Hematopoietic multipotent progenitor cell treated with erythropoietin and hydrocortisone succinate and interleukin-3 and kit ligand, for 6 days (in vitro differentiated cells): ENCODE measurements around the gene TESK1.

Source experiments
- DNase-seq: peaks from one replicate; pipeline ENCODE4 v3.0.0-alpha.2; 2015

TESK1 gene, protein sequence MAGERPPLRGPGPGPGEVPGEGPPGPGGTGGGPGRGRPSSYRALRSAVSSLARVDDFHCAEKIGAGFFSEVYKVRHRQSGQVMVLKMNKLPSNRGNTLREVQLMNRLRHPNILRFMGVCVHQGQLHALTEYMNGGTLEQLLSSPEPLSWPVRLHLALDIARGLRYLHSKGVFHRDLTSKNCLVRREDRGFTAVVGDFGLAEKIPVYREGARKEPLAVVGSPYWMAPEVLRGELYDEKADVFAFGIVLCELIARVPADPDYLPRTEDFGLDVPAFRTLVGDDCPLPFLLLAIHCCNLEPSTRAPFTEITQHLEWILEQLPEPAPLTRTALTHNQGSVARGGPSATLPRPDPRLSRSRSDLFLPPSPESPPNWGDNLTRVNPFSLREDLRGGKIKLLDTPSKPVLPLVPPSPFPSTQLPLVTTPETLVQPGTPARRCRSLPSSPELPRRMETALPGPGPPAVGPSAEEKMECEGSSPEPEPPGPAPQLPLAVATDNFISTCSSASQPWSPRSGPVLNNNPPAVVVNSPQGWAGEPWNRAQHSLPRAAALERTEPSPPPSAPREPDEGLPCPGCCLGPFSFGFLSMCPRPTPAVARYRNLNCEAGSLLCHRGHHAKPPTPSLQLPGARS

GRCh38 chr9:35604578-35605350, at the start of gene TESK1:
Gene TESK1 (plus strand): TSS chr9:35605262. CDS start chr9:35605620, 358 bp downstream.
- DNase-seq, result peak; percentile 79

GRCh38 chr9:35555881-35556280, 49.2 kb upstream of the TESK1 start:
- no peak for DNase-seq

DNA sequence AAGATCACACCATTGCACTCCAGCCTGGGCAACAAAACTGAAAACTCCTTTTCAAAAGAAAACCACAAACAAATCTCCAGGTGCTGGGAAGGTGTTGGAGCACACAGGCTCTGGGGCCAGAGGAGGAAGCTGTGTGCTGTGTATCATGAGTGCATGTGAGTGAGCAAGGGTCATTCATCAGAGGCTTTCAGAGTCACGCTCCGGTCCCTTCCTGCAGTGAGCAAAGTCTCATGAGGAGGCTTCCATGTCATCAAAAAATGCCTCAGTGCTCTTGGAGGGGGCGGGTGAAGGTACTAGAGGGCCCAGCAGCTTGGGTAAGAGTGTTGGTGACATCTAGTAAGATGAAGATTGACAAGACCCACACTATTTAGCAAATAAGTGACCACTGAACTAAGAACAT, 48.3 kb upstream of the TESK1 start:
- DNase-seq, result no peak

DNA sequence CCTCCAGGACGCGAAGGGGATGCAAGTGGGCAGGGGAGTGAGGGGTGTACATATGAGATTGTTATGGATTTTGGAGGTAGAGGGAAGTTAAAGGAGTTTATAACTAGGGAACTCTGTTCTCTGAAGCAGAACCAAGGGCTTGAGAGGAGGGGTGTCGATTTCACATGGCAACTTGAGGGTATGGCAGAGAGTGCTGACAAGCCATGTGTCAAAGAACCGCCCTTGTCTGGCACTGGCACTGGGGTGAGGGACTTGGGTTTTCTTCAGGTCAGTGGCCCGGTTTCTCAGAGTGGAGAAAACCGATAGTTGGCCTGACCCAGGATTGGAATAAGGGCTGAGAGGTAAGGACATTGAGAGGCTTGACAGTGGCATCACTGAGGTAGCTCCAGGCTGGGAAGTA, 47.7 kb upstream of the TESK1 start:
- no peak for DNase-seq

DNA sequence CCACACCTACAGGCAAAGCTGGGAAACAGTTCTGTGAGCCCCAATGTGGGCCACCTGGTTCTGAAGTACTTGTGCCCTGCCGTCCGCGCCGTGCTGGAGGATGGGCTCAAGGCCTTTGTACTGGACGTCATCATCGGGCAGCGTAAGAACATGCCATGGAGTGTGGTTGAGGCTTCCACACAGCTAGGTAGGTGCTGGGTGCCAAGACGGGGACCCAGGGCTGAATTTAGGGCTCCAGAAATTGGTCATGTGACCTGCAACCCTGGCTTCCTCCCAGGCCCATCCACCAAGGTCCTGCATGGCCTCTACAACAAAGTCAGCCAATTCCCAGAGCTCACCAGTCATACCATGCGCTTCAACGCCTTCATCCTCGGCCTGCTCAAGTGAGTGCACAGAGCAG, 46.9 kb upstream of the TESK1 start:
- no peak for DNase-seq

- DNase-seq, result no peak
Observed at GRCh38 chr9:35559792-35560530, 45.1 kb upstream of the TESK1 start.

- no peak for DNase-seq
Observed at GRCh38 chr9:35560625-35561337, 44.3 kb upstream of the TESK1 start.

DNA sequence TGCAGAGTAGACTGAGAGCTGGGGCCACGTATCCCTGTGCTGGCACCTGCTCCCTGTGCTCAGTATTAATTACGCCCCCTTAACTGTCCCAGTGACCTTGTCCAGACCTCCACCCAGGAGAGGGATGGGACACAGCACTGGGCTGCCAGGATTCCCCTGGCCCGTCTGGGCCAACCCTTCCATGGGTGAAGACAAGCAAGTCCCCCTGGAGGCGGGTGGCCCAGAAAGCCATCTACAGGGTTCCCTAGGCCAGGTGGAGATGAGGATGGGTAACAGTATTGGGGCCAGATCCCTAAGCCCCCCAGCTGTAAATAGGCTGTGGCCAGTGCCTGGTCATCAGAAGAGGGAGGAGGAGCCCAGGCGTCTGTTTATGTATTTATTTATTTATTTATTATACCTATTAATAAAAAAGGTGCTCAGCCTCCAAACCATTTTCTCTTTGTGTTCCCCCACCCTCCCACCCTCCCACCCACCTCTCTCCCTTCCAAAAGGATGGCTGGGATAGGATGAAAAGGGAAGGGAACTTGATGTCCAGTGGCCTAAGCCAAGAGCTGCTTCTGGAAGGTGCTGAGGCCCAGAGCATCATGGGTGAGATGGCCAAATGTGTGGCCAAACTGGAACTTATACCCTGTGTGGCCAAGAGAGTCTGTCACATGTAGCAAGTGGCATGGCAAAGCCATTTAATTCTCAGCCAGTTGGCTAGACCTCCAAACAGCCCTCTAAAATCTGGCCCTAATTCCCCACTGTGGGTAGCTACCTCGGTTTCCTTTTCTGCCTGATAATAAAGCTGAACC, 43.4 kb upstream of the TESK1 start:
- DNase-seq, result no peak

GRCh38 chr9:35562895-35563780, 41.9 kb upstream of the TESK1 start:
- DNase-seq, result no peak

DNA sequence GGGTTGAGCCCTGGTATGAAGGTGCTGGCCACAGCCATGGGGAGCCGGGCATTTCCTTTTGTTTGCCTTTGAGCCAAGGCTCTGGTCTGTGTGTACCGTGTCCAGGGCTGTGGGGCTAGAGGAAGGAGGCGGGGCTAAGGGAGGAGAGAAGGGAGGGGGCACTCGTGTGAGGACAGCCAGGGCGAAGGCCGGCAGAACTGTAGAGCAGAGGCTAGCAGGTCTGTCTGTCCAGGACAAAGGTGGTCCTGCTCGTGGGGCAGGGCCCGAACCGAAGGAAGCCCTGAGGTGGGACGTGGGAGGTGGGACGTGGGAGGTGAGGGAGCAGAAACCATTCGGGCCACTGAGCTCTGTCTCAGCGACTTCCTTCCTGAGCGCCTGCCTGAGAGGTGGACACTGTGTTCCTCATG, 41.3 kb upstream of the TESK1 start:
- peak; percentile 9 for DNase-seq

GRCh38 chr9:35564658-35565061, 40.4 kb upstream of the TESK1 start:
- DNase-seq, result no peak

- DNase-seq, result no peak
Observed at GRCh38 chr9:35566417-35566816, 38.6 kb upstream of the TESK1 start.

DNA sequence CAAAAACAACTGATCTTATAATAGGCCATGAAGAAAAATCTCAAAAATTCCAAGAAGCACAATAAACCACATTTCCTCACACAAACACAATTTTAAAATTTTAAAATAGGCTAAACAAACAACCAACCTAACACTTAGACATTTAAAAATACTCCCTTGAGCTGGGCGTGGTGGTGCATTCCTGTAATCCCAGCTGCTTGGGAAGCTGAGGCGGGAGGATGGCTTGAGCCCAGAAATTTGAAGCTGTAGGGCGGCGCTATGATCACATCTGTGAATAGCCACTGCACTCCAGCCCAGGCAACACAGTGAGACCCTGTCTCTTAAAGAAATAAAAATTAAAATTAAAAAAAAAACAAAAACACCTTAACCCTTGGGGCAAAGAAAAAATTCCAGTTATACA, 36.9 kb upstream of the TESK1 start:
- DNase-seq, result no peak

DNA sequence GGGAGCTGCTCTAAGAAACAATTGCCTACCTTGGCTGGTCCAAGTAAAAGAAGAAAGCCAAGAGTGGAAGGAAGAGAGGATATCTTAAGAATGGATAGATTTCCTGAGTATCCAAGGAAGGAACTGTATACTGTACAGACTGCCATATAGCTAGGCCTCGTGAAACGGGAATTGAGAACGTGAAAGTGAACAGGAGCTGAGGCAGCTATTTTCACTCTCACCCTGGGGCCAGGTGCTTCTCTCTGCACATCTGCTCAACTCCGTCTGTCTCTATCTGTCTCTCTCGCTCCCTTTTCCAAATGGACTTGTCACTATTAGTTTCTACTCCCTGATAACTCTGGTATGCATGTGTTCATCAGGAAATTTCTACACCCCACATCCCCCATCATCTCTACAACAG, 35.9 kb upstream of the TESK1 start:
- no peak for DNase-seq

GRCh38 chr9:35570709-35571504, 34.2 kb upstream of the TESK1 start:
- no peak for DNase-seq

- no peak for DNase-seq
Observed at GRCh38 chr9:35574578-35575122, 30.4 kb upstream of the TESK1 start.

DNA sequence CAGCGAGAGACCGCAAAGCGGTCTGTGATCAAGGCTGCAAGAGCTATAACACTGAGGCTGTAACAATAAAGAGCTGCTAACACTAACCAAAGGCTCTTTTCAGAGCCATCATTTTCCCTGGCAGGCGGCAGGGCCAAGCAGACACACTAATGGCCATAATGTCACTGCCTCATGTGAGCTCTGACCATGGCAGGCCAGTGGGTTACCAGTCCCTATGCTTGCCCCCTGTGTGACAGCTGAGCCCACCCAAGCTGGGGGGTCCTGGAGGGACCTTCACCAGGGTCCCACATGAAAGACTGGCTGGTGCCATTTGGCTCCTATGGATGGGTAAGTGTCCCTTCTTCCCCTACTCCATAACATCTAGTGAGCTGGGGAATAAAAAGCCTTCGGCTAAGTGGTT, 29.6 kb upstream of the TESK1 start:
- DNase-seq, result no peak

DNA sequence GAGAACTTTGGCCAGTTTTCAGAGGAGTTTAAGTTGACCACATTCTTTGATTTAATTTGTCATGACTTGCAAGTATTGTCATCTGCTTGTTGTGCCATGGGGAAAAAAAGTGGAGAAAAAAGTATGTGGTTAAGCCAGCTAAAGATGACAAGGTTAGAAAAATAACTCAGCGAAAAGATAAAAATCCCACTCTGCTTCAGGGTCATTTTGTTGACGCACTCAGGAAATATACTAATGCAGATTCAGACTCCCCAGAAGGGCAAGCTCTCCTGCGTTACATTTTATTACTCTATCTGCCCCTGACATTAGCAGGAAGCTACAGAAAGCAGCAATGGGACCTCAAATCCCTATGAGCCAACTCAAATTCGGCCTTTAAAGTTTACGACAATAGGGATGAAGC, 27.6 kb upstream of the TESK1 start:
- no peak for DNase-seq

GRCh38 chr9:35579130-35579529, 25.9 kb upstream of the TESK1 start:
- no peak for DNase-seq
